ENCODE measurements around the gene VGLL4.

VGLL4 gene

GRCh38 chr3:11651900-11652299, 8.2 kb upstream of the VGLL4 start:
- DNase-seq = no peak

- DNase-seq = no peak
These were observed 7.8 kb upstream of the VGLL4 start for GRCh38 chr3:11651477-11651876.

GRCh38 chr3:11650391-11650790, 6.7 kb upstream of the VGLL4 start:
- DNase-seq = no peak

- no peak for DNase-seq
These were observed 5.0 kb upstream of the VGLL4 start for GRCh38 chr3:11648735-11649134.

GRCh38 chr3:11643201-11643603, 513 bp downstream of the VGLL4 start:
- DNase-seq = peak; percentile 75

GRCh38 chr3:11642431-11643191, 1.1 kb downstream of the VGLL4 start:
- DNase-seq = peak; percentile 86

GRCh38 chr3:11641683-11642430, 1.9 kb downstream of the VGLL4 start:
- DNase-seq = no peak

- DNase-seq = no peak
These were observed 2.4 kb downstream of the VGLL4 start for GRCh38 chr3:11641316-11641682.

- no peak for DNase-seq
These were observed 3.6 kb downstream of the VGLL4 start for GRCh38 chr3:11640009-11640673.

GRCh38 chr3:11638495-11639358, 5.0 kb downstream of the VGLL4 start:
- no peak for DNase-seq

- DNase-seq = no peak
These were observed 5.7 kb downstream of the VGLL4 start for GRCh38 chr3:11637901-11638458.

GRCh38 chr3:11636394-11636770, 7.3 kb downstream of the VGLL4 start:
- DNase-seq = no peak

- no peak for DNase-seq
These were observed 7.9 kb downstream of the VGLL4 start for GRCh38 chr3:11635680-11636393.

- DNase-seq = no peak
These were observed 8.6 kb downstream of the VGLL4 start for GRCh38 chr3:11634974-11635612.

- peak; percentile 63 for DNase-seq
These were observed 9.6 kb downstream of the VGLL4 start for GRCh38 chr3:11634081-11634635.

- no peak for DNase-seq
These were observed 10.7 kb downstream of the VGLL4 start for GRCh38 chr3:11632966-11633365.

GRCh38 chr3:11632564-11632963, 11.2 kb downstream of the VGLL4 start:
- no peak for DNase-seq

- DNase-seq = no peak
These were observed 11.9 kb downstream of the VGLL4 start for GRCh38 chr3:11631820-11632219.

- no peak for DNase-seq
These were observed 14.0 kb downstream of the VGLL4 start for GRCh38 chr3:11629716-11630115.

- no peak for DNase-seq
These were observed 16.1 kb downstream of the VGLL4 start for GRCh38 chr3:11627612-11628011.

- no peak for DNase-seq
These were observed 17.6 kb downstream of the VGLL4 start for GRCh38 chr3:11626084-11626463.
